WTC11 (cell line): ENCODE data around the gene GPNMB. TPM values are rescaled to one million over a fixed set of nuclear protein-coding genes. Genes with fewer than 3 reads are reported as not detected.

Experiments
- CREB1 ChIP-seq: sonication (generic); formaldehyde crosslinking; IDR thresholded peaks from 2 replicates; pipeline ENCODE4 v1.8.0; 2023; ENCODE audit warnings: mild to moderate bottlenecking, missing genetic modification reagents
- FOXP1 ChIP-seq: sonication (generic); formaldehyde crosslinking; IDR thresholded peaks from 2 replicates; pipeline ENCODE4 v1.8.0; 2022; ENCODE audit warnings: missing genetic modification reagents, mild to moderate bottlenecking, moderate library complexity, borderline replicate concordance
- HMGA2 ChIP-seq: fragments of 250-450 bp; sonication (Bioruptor Pico); IDR thresholded peaks from 2 replicates; pipeline ENCODE4 v1.4.0; 2021; ENCODE audit warnings: mild to moderate bottlenecking, moderate library complexity
- NFYB ChIP-seq: sonication (generic); formaldehyde crosslinking; conservative IDR thresholded peaks from 2 replicates; pipeline ENCODE4 v1.8.0; 2022; ENCODE audit warnings: low read depth, missing genetic modification reagents
- OVOL2 ChIP-seq: fragments of 250-450 bp; sonication (Bioruptor Pico); IDR thresholded peaks from 2 replicates; pipeline ENCODE4 v1.9.0; 2021; ENCODE audit warnings: mild to moderate bottlenecking, borderline replicate concordance
- PRDM15 ChIP-seq: sonication (generic); formaldehyde crosslinking; IDR thresholded peaks from 2 replicates; pipeline ENCODE4 v1.8.0; 2022; ENCODE audit warnings: missing genetic modification reagents
- USF2 ChIP-seq: sonication (generic); formaldehyde crosslinking; IDR thresholded peaks from 2 replicates; pipeline ENCODE4 v1.8.1; 2023; ENCODE audit warnings: mild to moderate bottlenecking, missing genetic modification reagents, moderate library complexity
- ZBTB21 ChIP-seq: sonication (generic); formaldehyde crosslinking; IDR thresholded peaks from 2 replicates; pipeline ENCODE4 v1.8.1; 2023; ENCODE audit warnings: mild to moderate bottlenecking, missing genetic modification reagents, borderline replicate concordance
- ZNF121 ChIP-seq: sonication (generic); formaldehyde crosslinking; IDR thresholded peaks from 2 replicates; pipeline ENCODE4 v1.8.0; 2023; ENCODE audit warnings: missing genetic modification reagents
- ZNF219 ChIP-seq: sonication (generic); formaldehyde crosslinking; IDR thresholded peaks from 2 replicates; pipeline ENCODE4 v1.8.0; 2023; ENCODE audit warnings: missing genetic modification reagents, mild to moderate bottlenecking, borderline replicate concordance
- ZNF396 ChIP-seq: fragments of 250-450 bp; sonication (Bioruptor Pico); IDR thresholded peaks from 2 replicates; pipeline ENCODE4 v1.8.0; 2021; ENCODE audit warnings: mild to moderate bottlenecking, moderate library complexity, borderline replicate concordance
- ZNF416 ChIP-seq: fragments of 250-450 bp; sonication (Bioruptor Pico); IDR thresholded peaks from 2 replicates; pipeline ENCODE4 v1.9.0; 2021; ENCODE audit warnings: mild to moderate bottlenecking, inconsistent platforms
- ZNF671 ChIP-seq: fragments of 250-450 bp; sonication (Bioruptor Pico); IDR thresholded peaks from 2 replicates; pipeline ENCODE4 v1.8.0; 2021; ENCODE audit warnings: mild to moderate bottlenecking
- total RNA-seq: library from RNA; stranded (reverse); gene quantifications from 3 replicates; pipeline ENCODE4 v1.2.3, GENCODE V29; 2021
- TF ChIP-seq, protein P1 (sequence below): sonication (generic); formaldehyde crosslinking; IDR thresholded peaks from 2 replicates; pipeline ENCODE4 v1.8.0; 2023; ENCODE audit warnings: missing genetic modification reagents, mild to moderate bottlenecking, borderline replicate concordance
- TF ChIP-seq, protein P2 (sequence below): fragments of 250-450 bp; sonication (Bioruptor Pico); IDR thresholded peaks from 2 replicates; pipeline ENCODE4 v1.9.0; 2021; ENCODE audit warnings: mild to moderate bottlenecking, borderline replicate concordance
- TF ChIP-seq, protein P3 (sequence below): sonication (generic); formaldehyde crosslinking; IDR thresholded peaks from 2 replicates; pipeline ENCODE4 v1.8.0; 2022; ENCODE audit warnings: mild to moderate bottlenecking, missing genetic modification reagents
- TF ChIP-seq, protein P4 (sequence below): sonication (generic); formaldehyde crosslinking; IDR thresholded peaks from 2 replicates; pipeline ENCODE4 v1.8.0; 2022; ENCODE audit warnings: mild to moderate bottlenecking, missing genetic modification reagents
- TF ChIP-seq, protein P5 (sequence below): sonication (generic); formaldehyde crosslinking; IDR thresholded peaks from 2 replicates; pipeline ENCODE4 v1.8.1; 2023; ENCODE audit warnings: mild to moderate bottlenecking, moderate library complexity, missing genetic modification reagents
- TF ChIP-seq, protein P6 (sequence below): sonication (generic); formaldehyde crosslinking; IDR thresholded peaks from 2 replicates; pipeline ENCODE4 v1.8.1; 2023; ENCODE audit warnings: mild to moderate bottlenecking, missing genetic modification reagents

Gene GPNMB
- total RNA-seq, 1 experiment from 2014 or later, result 1.1 TPM

DNA sequence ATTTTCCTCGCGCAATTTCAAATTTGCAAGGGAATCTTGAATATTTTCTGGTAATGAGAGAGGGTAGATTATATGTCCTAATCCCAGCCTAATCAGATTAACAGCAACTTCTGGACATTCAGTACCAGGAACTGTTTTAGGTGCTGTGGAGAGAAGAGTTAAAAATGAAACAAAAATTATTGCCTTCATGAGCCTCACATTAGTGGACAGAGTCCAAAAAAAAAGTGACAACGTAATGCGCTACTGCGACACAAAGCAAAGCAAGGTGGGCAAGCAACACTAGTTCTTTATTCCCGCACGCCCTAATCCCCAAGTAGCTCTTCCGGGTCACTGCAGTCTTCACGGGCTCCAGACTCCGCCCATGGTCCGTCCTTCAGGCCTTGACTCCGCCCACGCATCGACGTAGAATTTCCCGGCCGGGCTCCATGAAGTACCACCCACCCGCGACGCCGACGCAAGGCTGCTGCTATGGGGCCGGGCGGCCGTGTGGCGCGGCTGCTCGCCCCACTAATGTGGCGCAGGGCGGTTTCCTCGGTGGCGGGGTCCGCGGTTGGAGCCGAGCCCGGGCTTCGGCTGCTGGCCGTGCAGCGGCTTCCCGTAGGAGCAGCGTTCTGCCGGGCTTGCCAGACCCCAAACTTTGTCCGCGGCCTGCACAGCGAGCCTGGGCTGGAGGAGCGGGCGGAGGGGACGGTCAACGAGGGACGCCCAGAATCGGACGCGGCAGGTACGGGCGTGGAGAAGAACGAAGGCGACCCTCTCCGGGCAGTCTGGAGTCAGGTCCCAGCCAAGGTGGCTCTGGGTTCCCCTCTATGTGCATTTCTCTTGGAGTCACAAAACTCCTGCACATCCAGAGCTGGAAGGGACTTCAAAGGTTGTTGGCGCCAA lies 52.6 kb downstream of the GPNMB start, which contains the start of gene MALSU1 (continued):
- TF ChIP-seq ZBTB21 (CRISPR knock-in tag), result no peak
- no peak for TF ChIP-seq PRDM15
- TF ChIP-seq, protein P1, sequence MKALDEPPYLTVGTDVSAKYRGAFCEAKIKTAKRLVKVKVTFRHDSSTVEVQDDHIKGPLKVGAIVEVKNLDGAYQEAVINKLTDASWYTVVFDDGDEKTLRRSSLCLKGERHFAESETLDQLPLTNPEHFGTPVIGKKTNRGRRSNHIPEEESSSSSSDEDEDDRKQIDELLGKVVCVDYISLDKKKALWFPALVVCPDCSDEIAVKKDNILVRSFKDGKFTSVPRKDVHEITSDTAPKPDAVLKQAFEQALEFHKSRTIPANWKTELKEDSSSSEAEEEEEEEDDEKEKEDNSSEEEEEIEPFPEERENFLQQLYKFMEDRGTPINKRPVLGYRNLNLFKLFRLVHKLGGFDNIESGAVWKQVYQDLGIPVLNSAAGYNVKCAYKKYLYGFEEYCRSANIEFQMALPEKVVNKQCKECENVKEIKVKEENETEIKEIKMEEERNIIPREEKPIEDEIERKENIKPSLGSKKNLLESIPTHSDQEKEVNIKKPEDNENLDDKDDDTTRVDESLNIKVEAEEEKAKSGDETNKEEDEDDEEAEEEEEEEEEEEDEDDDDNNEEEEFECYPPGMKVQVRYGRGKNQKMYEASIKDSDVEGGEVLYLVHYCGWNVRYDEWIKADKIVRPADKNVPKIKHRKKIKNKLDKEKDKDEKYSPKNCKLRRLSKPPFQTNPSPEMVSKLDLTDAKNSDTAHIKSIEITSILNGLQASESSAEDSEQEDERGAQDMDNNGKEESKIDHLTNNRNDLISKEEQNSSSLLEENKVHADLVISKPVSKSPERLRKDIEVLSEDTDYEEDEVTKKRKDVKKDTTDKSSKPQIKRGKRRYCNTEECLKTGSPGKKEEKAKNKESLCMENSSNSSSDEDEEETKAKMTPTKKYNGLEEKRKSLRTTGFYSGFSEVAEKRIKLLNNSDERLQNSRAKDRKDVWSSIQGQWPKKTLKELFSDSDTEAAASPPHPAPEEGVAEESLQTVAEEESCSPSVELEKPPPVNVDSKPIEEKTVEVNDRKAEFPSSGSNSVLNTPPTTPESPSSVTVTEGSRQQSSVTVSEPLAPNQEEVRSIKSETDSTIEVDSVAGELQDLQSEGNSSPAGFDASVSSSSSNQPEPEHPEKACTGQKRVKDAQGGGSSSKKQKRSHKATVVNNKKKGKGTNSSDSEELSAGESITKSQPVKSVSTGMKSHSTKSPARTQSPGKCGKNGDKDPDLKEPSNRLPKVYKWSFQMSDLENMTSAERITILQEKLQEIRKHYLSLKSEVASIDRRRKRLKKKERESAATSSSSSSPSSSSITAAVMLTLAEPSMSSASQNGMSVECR, result no peak; the same call in 1 of the 2 replicates
- TF ChIP-seq, protein P2, sequence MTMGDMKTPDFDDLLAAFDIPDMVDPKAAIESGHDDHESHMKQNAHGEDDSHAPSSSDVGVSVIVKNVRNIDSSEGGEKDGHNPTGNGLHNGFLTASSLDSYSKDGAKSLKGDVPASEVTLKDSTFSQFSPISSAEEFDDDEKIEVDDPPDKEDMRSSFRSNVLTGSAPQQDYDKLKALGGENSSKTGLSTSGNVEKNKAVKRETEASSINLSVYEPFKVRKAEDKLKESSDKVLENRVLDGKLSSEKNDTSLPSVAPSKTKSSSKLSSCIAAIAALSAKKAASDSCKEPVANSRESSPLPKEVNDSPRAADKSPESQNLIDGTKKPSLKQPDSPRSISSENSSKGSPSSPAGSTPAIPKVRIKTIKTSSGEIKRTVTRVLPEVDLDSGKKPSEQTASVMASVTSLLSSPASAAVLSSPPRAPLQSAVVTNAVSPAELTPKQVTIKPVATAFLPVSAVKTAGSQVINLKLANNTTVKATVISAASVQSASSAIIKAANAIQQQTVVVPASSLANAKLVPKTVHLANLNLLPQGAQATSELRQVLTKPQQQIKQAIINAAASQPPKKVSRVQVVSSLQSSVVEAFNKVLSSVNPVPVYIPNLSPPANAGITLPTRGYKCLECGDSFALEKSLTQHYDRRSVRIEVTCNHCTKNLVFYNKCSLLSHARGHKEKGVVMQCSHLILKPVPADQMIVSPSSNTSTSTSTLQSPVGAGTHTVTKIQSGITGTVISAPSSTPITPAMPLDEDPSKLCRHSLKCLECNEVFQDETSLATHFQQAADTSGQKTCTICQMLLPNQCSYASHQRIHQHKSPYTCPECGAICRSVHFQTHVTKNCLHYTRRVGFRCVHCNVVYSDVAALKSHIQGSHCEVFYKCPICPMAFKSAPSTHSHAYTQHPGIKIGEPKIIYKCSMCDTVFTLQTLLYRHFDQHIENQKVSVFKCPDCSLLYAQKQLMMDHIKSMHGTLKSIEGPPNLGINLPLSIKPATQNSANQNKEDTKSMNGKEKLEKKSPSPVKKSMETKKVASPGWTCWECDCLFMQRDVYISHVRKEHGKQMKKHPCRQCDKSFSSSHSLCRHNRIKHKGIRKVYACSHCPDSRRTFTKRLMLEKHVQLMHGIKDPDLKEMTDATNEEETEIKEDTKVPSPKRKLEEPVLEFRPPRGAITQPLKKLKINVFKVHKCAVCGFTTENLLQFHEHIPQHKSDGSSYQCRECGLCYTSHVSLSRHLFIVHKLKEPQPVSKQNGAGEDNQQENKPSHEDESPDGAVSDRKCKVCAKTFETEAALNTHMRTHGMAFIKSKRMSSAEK (CRISPR knock-in tag), result no peak
- TF ChIP-seq, protein P3, sequence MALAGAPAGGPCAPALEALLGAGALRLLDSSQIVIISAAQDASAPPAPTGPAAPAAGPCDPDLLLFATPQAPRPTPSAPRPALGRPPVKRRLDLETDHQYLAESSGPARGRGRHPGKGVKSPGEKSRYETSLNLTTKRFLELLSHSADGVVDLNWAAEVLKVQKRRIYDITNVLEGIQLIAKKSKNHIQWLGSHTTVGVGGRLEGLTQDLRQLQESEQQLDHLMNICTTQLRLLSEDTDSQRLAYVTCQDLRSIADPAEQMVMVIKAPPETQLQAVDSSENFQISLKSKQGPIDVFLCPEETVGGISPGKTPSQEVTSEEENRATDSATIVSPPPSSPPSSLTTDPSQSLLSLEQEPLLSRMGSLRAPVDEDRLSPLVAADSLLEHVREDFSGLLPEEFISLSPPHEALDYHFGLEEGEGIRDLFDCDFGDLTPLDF (CRISPR knock-in tag), result 0 out of 2 replicates have a peak, but pooled peaks have one; percentile 33
- no peak for TF ChIP-seq USF2 (CRISPR knock-in tag)
- no peak for TF ChIP-seq ZNF396
- TF ChIP-seq, protein P4, sequence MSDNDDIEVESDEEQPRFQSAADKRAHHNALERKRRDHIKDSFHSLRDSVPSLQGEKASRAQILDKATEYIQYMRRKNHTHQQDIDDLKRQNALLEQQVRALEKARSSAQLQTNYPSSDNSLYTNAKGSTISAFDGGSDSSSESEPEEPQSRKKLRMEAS (CRISPR knock-in tag), result peak; percentile 91
- TF ChIP-seq ZNF219 (CRISPR knock-in tag), result no peak
- no peak for TF ChIP-seq ZNF121 (CRISPR knock-in tag)
- TF ChIP-seq OVOL2 (CRISPR knock-in tag), result no peak
- TF ChIP-seq, protein P5, sequence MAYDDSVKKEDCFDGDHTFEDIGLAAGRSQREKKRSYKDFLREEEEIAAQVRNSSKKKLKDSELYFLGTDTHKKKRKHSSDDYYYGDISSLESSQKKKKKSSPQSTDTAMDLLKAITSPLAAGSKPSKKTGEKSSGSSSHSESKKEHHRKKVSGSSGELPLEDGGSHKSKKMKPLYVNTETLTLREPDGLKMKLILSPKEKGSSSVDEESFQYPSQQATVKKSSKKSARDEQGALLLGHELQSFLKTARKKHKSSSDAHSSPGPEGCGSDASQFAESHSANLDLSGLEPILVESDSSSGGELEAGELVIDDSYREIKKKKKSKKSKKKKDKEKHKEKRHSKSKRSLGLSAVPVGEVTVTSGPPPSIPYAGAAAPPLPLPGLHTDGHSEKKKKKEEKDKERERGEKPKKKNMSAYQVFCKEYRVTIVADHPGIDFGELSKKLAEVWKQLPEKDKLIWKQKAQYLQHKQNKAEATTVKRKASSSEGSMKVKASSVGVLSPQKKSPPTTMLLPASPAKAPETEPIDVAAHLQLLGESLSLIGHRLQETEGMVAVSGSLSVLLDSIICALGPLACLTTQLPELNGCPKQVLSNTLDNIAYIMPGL (CRISPR knock-in tag), result peak; percentile 92; the same call in 1 of the 2 replicates
- no peak for TF ChIP-seq NFYB (CRISPR knock-in tag)
- TF ChIP-seq FOXP1 (CRISPR knock-in tag), result peak; percentile 55; the same call in 1 of the 2 replicates
- TF ChIP-seq ZNF416 (CRISPR knock-in tag), result no peak
- TF ChIP-seq ZNF671 (CRISPR knock-in tag), result no peak
- TF ChIP-seq CREB1 (CRISPR knock-in tag), result peak; percentile 24; the same call in 1 of the 2 replicates
- TF ChIP-seq, protein P6, sequence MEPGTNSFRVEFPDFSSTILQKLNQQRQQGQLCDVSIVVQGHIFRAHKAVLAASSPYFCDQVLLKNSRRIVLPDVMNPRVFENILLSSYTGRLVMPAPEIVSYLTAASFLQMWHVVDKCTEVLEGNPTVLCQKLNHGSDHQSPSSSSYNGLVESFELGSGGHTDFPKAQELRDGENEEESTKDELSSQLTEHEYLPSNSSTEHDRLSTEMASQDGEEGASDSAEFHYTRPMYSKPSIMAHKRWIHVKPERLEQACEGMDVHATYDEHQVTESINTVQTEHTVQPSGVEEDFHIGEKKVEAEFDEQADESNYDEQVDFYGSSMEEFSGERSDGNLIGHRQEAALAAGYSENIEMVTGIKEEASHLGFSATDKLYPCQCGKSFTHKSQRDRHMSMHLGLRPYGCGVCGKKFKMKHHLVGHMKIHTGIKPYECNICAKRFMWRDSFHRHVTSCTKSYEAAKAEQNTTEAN (CRISPR knock-in tag), result 0 out of 2 replicates have a peak, but pooled peaks have one; percentile 21
- TF ChIP-seq HMGA2, result no peak
